GM10266 (cell line): ENCODE measurements around the gene BTBD9.

Experiments
- DNase-seq: peaks from one replicate; pipeline ENCODE4 v3.0.0; 2012; ENCODE audit errors: extremely low spot score
- CTCF ChIP-seq: IDR thresholded peaks from 2 replicates; pipeline ENCODE4 v1.5.1; 2012; ENCODE audit warnings: mild to moderate bottlenecking, low read depth; ENCODE audit not compliant: control insufficient read depth, insufficient read depth; ENCODE audit errors: missing control alignments

The BTBD9 gene

GRCh38 chr6:38239719-38240451, 399.8 kb downstream of the BTBD9 start:
- TF ChIP-seq CTCF: no peak
- no peak for DNase-seq

DNA sequence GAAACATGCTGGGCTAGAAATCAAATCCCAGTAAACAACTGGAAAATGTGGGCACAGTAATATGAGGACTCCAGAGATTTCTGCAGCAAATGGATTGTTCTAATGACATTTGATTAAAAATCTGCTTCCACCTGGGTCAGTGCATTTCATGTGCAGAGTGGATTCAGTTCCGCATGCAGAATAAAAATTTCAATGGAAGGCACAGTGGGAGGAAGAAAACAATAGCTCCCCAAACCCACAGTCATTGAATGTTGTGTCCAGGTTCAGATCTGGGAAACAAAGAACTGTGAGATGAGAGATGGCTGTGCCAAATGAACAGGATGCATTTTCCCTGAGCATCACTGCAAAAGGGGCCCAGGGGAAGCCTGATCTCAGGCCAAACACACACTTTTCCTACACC, 403.1 kb downstream of the BTBD9 start:
- no peak for TF ChIP-seq CTCF
- no peak for DNase-seq

DNA sequence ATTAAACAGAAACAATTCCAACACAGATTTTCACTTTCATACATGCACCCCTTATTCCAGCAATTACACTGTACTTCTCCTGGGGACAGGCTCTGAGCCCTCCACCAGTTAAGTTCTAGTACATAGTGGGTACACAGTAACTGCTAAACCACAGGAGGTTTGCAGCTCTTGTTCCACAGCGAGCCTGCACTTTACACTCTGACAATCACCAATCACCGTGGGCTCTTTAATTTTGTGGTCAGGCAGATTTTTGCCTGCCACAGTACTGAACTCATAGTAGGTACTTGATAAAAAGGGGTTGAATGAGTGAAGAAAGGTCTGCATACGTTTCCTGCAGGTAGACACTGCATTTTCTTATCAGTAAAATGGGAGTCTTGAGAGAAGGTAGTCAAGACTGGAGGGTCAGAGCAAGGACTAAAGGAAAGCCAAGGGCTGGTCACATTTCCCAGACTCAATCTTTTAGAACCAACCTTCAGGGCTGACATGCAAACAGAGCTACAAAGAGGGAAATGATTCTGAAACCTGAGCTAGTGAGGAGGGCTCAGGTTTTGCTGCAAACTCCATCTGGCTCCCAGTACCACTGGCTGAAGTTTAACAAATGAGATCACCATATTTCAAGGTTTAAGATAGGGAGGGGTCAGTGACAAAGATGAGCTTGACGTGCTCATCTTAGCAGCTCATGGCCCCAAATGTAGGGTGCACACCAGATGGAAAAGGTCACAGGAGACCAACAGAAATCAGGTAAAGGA, 404.6 kb downstream of the BTBD9 start:
- no peak for TF ChIP-seq CTCF
- DNase-seq: peak; percentile 31

- peak; percentile 13 for TF ChIP-seq CTCF
- no peak for DNase-seq
Observed at GRCh38 chr6:38234141-38234540, 405.6 kb downstream of the BTBD9 start.

DNA sequence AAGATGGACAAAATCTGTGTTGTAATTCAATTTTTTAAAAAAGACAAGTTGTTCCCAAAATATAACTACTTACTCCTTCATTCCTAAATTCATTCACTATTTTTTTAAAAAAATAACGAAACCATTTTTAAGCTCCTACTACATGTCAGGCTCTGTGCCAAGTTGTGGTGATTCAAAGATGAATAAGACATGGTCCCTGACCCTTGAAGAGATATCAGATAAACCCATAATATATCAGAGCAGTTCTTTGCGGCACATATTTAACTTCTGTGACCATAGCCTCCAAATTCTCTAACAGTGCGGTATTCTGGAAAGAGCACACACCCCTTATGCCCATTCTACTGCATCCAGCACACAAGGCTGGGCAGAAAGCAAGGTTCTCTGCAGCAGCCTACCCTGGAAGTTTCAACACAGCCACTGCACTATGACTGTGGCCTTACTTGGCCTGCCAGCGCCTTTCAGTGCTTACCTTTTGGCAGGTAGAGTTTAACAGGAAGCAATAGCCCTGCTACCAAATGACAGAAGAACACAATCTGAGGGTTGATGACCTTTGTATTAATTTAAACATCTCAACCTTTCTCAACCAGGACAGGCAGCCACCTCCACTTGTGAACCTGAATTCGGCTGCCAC, 406.5 kb downstream of the BTBD9 start:
- TF ChIP-seq CTCF: no peak
- no peak for DNase-seq

DNA sequence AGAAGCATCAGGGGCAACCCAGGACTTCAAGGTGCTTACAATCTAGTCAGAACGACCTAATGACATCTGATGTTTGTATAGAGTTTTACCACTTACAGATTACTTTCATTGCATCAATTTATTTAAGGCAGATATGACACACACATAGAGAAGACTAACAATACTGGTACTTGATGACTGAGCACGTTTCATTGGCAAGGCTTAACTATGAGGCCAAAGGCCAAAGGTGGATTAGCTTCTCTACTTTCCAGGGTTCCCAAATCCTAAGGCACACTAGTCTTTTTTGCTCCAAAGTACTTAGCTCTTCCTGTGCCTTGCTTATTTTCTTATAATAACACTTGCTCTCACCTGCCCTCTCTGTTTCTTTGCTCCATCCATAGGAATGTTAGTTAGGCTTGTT, 414.0 kb downstream of the BTBD9 start:
- DNase-seq: no peak
- TF ChIP-seq CTCF: no peak

DNA sequence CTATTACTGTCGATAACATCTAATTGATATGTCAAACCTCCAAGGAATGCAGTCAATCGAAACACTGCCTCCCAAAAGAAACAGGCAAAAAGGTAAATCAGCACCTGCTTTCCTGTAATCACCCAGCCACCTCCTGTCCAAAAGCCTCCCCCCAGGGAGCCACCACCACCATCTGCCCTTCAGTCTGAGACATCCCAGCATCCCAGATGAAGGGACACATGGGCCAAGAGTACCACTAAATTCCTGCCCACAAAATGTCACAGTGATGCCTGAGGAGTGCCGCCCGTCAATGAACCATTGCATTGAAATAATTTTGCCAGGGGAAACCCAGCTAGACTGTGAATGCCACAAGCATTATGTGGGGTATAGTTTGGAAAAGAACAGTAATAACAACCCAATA, 418.5 kb downstream of the BTBD9 start:
- no peak for TF ChIP-seq CTCF
- no peak for DNase-seq
